Right lobe of liver (tissue), 6 donors: ENCODE results near the gene ARRB1. TPM values are rescaled to one million over a fixed set of nuclear protein-coding genes. Genes with fewer than 3 reads are reported as not detected.
A peak's percentile ranks its signal among the peaks of the same experiment; 100 is the strongest.

Experiments
- ATAC-seq, 4 donors: fragments of 200-7000 bp; cut with Tn5 transposase; one replicate each; pipeline ENCODE4 v1.9.1; 2020; ENCODE audit warnings: mild to moderate bottlenecking in 4 of 4, moderate library complexity in 4 of 4
- DNase-seq, 3 donors: peaks; one replicate each; pipeline ENCODE4 v3.0.0-alpha.2; 2020
- H3K27ac ChIP-seq, 3 donors: fragments of 200-600 bp; one replicate each; pipeline ENCODE4 v1.8.0; 2022
- H3K27me3 ChIP-seq, 2 donors: fragments of 200-600 bp; one replicate each; pipeline ENCODE4 v1.8.0; 2022
- H3K36me3 ChIP-seq, 4 donors: fragments of 200-600 bp; sonication (generic) in 1 of 4; one replicate each; pipeline versions ENCODE4 v1.5.1 to v1.8.0; 2017 to 2022; ENCODE audit warnings: control low read depth in 1 of 4
- H3K4me1 ChIP-seq, 4 donors: fragments of 200-600 bp; sonication (generic) in 1 of 4; one replicate each; pipeline versions ENCODE4 v1.5.1 to v1.8.0; 2017 to 2022; ENCODE audit warnings: control low read depth in 1 of 4
- H3K4me3 ChIP-seq, 3 donors: fragments of 200-600 bp; one replicate each; pipeline ENCODE4 v1.8.0; 2022
- H3K9me3 ChIP-seq, 4 donors: fragments of 200-600 bp; sonication (generic) in 1 of 4; one replicate each; pipeline versions ENCODE4 v1.5.1 to v1.8.0; 2017 to 2022; ENCODE audit warnings: control low read depth in 1 of 4
- CTCF ChIP-seq, 4 donors: fragments of 200-600 bp in 3 of 4; fragments of 450-650 bp in 1 of 4; IDR thresholded peaks; one replicate each; pipeline versions ENCODE4 v1.5.1 to v1.8.0; 2016 to 2022; ENCODE audit warnings: antibody characterized with exemption in 4 of 4, mild to moderate bottlenecking in 2 of 4
- POLR2A ChIP-seq: fragments of 450-650 bp; IDR thresholded peaks from one replicate; pipeline ENCODE4 v1.6.1; 2017; ENCODE audit warnings: antibody characterized with exemption, mild to moderate bottlenecking
- WGBS: methylation state at CpG from one replicate; pipeline ENCODE4 v1.1.6; 2018; ENCODE audit warnings: low coverage, low lambda C conversion rate; ENCODE audit not compliant: insufficient coverage; ENCODE audit errors: missing lambda C conversion rate; 5-methylcytosine and 5-hydroxymethylcytosine counted together
- intact Hi-C, 2 donors: fragments of 100-400 bp; cut with DNase I; formaldehyde crosslinking; loops; one replicate each; pipeline versions ENCODE4 v1.11.2 to v1.14.1; 2022
- total RNA-seq, 6 experiments: library from RNA; depleted of rRNA in 2 of 6; stranded (reverse); fragments of >200 nt in 2 of 6; fragmentation: NEBNext Ultra II Directional in 3 of 6; extraction: Animal tissue kit (Norgen Biotek cat#: 25700) in 3 of 6; gene quantifications; one replicate each; pipeline versions ENCODE4 v1.1.0 to v1.2.4, GENCODE V29; 2016 to 2023
- donor health status: DM: no; HTN: yes; CAD: no.
- donor health status: DM: no; HTN: no; CAD: no.
- donor health status: DM: no; HTN: no; CAD: no.
- donor health status: DM: no; HTN: yes; CAD: no.
- donor health status: DM: no; HTN: yes; CAD: no.

The ARRB1 gene
- total RNA-seq, 6 experiments from 2014 or later, result 8.6 to 26.4 (median 24.5) TPM

DNA sequence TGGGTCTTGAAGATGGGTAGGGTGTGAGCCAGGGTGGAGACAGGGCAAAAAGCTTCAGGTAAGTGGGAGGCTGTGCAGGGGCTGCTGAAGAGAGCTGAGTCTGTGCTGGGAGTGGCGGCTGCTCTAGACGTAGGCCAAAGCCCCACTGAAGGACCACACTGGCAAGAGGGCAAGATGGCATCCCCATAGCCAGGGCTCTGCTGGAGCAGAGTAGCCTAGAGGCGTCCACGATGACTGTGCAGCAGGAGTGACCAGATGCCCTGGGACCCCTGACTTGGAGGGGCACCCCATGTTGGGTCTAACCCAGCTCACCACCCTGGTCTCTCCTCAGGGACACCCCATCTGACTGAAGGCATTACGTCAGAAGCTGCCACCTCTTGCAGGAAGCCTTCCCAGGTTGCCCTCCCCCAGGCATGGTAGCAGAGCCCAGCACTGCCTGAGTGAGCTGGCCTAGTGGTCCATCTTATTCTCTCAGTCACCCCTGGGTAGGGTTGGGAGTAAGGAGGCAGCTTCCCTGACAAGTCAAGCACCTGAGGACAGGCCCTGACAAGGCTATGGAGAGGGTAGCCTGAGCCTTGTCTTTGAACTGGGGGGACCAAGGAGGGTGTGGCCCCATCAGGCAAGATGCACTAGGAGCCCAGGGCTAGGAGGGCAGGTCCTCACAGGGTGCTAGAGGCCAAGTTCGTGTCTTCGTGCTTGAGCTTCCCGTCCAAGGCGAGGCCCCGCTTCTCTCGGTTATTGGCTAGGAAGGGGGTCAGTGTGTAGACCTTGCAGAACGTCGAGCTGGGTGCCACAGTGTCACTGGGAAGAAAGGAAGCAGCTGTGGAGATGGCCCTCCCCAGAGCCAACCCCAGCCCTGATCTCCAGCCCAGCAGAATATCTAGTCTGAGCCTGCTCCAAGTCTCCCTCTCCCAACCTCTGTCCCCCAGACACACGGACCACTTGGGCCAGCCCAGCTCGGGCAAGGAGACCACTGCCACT lies 77.8 kb downstream of the ARRB1 start:
- H3K27ac ChIP-seq, result no peak overlapping the region
- H3K4me1 ChIP-seq, result no peaks in the 10 kb centered on the region
- WGBS, result 87% methylated on average over 8 of the region's 15 CpGs
- H3K9me3 ChIP-seq, result no peaks in the 10 kb centered on the region
- DNase-seq (peak in 1 of 3 donors; percentile 40), ATAC-seq (no peak)
- H3K27me3 ChIP-seq, result no peaks in the 10 kb centered on the region
- intact Hi-C loops, result no loop called here
- no peak for TF ChIP-seq POLR2A
- no peak for TF ChIP-seq CTCF (IDR thresholded peaks at IDR 0.05)
- peaks cover 0 to 21% (median 5%) of the 10 kb centered on the region in 4 donors for H3K36me3 ChIP-seq
- no peak overlapping the region for H3K4me3 ChIP-seq

DNA sequence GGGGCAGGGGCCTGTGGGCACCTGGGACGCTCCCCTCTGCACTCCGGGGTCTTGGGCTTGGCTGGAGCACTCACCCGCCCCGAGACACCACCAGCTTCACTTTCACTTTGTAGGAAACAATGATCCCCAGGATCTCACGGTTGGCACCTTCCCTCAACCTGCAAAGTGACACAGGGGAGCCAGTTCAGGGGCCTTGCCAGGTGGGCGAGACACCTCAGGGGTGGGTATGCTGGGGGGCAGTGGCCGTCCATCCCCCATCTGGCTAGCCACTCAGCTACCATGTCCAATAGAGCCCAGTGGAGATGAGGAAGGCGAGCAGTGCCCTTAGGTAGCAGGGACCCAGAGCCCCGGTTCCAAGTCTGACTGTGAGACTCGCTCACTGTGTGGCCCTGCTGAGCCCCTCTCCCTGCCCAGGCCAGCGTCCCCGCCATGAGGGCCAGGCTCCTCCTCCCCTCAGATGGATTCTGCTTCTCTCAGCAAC lies 78.6 kb downstream of the ARRB1 start:
- intact Hi-C loops, result no loop called here
- H3K27ac ChIP-seq, result no peak overlapping the region
- no peak for ATAC-seq
- no peaks in the 10 kb centered on the region for H3K9me3 ChIP-seq
- no peak overlapping the region for H3K4me3 ChIP-seq
- peak in 2 of 3 donors; percentile 42 to 52 for DNase-seq
- WGBS, result 62% methylated on average over 2 of the region's 12 CpGs
- no peak for TF ChIP-seq POLR2A
- TF ChIP-seq CTCF (IDR thresholded peaks at IDR 0.05), result no peak
- no peaks in the 10 kb centered on the region for H3K4me1 ChIP-seq
- no peaks in the 10 kb centered on the region for H3K27me3 ChIP-seq
- peaks cover 0 to 13% (median 3%) of the 10 kb centered on the region in 4 donors for H3K36me3 ChIP-seq

GRCh38 chr11:75272391-75272790 lies 79.1 kb downstream of the ARRB1 start:
- TF ChIP-seq CTCF (IDR thresholded peaks at IDR 0.05) (no peak), POLR2A (no peak)
- peaks cover 0 to 9% (median 2%) of the 10 kb centered on the region in 4 donors for H3K36me3 ChIP-seq
- 91% methylated on average over 5 of the region's 5 CpGs for WGBS

GRCh38 chr11:75271730-75272129 lies 79.7 kb downstream of the ARRB1 start:
- DNase-seq (peak; percentile 2 to 37 (median 34)), ATAC-seq (no peak)
- WGBS, result 87% methylated on average over 4 of the region's 6 CpGs
- Histone ChIP-seq H3K9me3 (no peaks in the 10 kb centered on the region), H3K36me3 (peaks cover 0 to 9% (median 2%) of the 10 kb centered on the region in 4 donors), H3K27me3 (no peaks in the 10 kb centered on the region), H3K4me1 (no peaks in the 10 kb centered on the region), H3K27ac (no peak overlapping the region), H3K4me3 (no peak overlapping the region)
- intact Hi-C loops, result no loop called here
- no peak for TF ChIP-seq POLR2A
- TF ChIP-seq CTCF (IDR thresholded peaks at IDR 0.05), result no peak

More at GRCh38 chr11:75272391-75272790, 79.1 kb downstream of the ARRB1 start:
- Histone ChIP-seq H3K27ac (no peak overlapping the region), H3K9me3 (no peaks in the 10 kb centered on the region), H3K4me1 (no peaks in the 10 kb centered on the region), H3K27me3 (no peaks in the 10 kb centered on the region), H3K4me3 (no peak overlapping the region)
- intact Hi-C loops, result no loop called here
- DNase-seq (peak in 2 of 3 donors; percentile 14 to 39), ATAC-seq (no peak)
